Measurements from ENCODE around the gene ELN.

Gene ELN

DNA sequence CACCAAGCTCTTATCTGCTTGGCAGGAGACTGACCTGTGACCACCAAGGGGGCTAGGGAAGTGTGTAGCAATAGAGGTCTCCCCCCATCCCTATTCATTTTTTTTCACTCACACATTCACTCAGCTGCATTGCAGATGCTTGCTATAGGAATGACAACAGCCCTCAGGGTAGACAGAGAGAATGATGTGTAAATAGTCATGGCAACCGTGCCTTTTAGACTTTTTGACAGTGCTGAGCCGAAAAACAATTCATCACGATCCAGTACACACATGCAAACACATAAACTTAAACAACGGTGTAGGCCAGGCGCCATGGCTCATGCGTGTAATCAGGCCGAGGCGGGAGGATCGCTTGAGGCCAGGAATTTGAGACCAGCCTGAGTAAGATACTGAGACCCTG, 7.6 kb upstream of the ELN start:
- TF ChIP-seq CTCF (conservative IDR thresholded peaks at IDR 0.05; ENCODE audit: control insufficient read depth, insufficient read depth, low read depth, low read length), result no peak
- DNase-seq (ENCODE audit: low read depth), result no peak
- H3K4me3 ChIP-seq (ENCODE audit: control insufficient read depth, low read depth, low read length), result no peak overlapping the region

DNA sequence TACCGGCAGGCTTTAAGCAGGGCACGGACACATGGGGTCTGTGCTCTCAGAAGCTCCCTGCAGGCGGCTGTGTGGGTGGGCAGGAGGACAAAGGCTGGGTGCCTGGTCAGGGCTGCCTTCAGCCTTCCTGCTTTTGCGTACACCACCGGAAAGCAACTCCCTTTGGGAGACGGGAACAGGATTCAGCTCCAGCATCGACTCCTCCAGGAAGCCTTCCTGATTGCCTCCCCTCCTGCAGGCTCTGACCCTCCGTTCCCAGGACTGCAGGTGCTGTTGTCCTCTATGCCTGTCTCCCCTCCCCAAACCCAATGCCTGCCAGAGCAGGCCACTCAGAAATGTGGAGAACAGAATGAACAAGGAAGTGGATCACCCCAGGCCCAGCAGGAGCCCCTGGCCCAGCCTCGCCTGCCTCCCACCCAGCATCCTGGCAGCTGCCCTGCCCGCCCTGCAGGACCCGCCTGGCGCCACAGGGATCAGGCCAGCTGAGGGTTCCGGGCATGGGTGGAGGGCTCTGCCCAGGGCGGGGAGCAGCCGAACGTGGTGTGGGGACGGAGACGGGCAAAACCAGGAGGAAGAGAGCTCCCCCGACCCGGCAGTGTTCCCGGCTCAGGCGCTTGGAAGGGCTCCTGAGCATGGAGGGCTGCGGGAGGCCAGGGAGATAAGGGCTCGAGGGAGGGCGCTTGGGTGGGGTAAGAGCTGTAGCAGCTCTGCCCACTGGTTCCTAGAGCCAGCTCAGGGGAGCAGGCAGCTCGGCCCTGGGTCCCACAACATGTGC, 6.2 kb upstream of the ELN start:
- no peak for TF ChIP-seq CTCF (conservative IDR thresholded peaks at IDR 0.05; ENCODE audit: control insufficient read depth, insufficient read depth, low read depth, low read length)
- DNase-seq (ENCODE audit: low read depth), result no peak
- H3K4me3 ChIP-seq (ENCODE audit: control insufficient read depth, low read depth, low read length), result no peak overlapping the region

DNA sequence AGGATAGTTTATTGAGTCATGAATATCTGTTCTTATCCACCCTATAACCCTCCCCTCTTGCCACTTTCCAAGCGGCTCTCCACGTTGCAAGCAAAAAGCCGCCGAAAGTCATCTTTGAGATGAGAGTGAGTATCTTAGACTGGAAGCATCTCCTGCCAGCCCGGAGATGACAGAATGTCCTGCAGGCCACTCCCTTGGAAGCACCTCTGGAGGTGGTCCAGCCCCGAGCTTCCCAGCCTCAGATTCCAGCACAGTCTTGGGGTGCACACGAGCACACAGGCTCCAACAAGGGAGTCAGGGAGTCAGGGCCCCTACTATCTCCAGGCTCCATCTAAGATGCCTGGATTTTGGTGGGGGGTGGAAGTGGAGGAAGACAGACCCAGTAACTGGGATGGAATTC, 5.5 kb upstream of the ELN start:
- no peak for TF ChIP-seq CTCF (conservative IDR thresholded peaks at IDR 0.05; ENCODE audit: control insufficient read depth, insufficient read depth, low read depth, low read length)
- DNase-seq (ENCODE audit: low read depth), result no peak
- H3K4me3 ChIP-seq (ENCODE audit: control insufficient read depth, low read depth, low read length), result no peak overlapping the region

GRCh38 chr7:74023092-74023536, 4.9 kb upstream of the ELN start:
- DNase-seq (ENCODE audit: low read depth), result peak; percentile 53
- TF ChIP-seq CTCF (conservative IDR thresholded peaks at IDR 0.05; ENCODE audit: control insufficient read depth, insufficient read depth, low read depth, low read length), result no peak
- no peak overlapping the region for H3K4me3 ChIP-seq (ENCODE audit: control insufficient read depth, low read depth, low read length)

GRCh38 chr7:74023786-74024185, 4.2 kb upstream of the ELN start:
- no peak overlapping the region for H3K4me3 ChIP-seq (ENCODE audit: control insufficient read depth, low read depth, low read length)
- DNase-seq (ENCODE audit: low read depth), result no peak
- no peak for TF ChIP-seq CTCF (conservative IDR thresholded peaks at IDR 0.05; ENCODE audit: control insufficient read depth, insufficient read depth, low read depth, low read length)

DNA sequence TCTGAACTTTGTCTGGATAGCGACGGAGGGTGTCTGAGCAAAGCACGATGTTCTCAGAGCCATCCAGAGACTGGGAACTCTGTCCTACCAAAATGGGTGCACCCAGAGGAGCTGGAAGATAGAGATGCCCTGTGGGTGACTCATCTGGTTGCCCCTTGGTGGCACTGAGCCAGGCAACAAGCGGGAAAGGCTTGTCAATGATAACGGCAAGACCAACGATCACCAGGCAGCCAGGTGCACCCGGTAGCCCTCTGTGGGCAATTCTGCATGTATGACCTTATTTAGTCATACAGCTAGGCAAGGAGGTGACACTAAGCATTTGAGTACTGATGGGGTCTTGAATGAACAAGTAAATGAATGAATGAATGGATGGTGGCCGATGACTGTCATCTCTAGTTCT, 2.8 kb upstream of the ELN start:
- no peak for DNase-seq (ENCODE audit: low read depth)
- no peak overlapping the region for H3K4me3 ChIP-seq (ENCODE audit: control insufficient read depth, low read depth, low read length)
- TF ChIP-seq CTCF (conservative IDR thresholded peaks at IDR 0.05; ENCODE audit: control insufficient read depth, insufficient read depth, low read depth, low read length), result no peak
